K562 (cell line): Measurements from ENCODE around the gene USP7. TPM values are rescaled to one million over a fixed set of nuclear protein-coding genes. Genes with fewer than 3 reads are reported as not detected.

Experiments
- ATAC-seq: fragments of 200-7000 bp; cut with Tn5 transposase; 3 replicates; pipeline ENCODE4 v1.9.1; 2020; ENCODE audit warnings: moderate library complexity
- BruUV-seq: library from RNA; stranded (reverse); fragments of 400-500 nt; replicated peaks from 2 replicates; lab custom pipeline; 2021; lab: Mats Ljungman, UMichigan
- CTCF ChIA-PET: fragments of 300-600 bp; formaldehyde crosslinking; extraction: SDS; loops from one replicate; lab custom pipeline; 2021; ENCODE audit warnings: low intra/inter-chr PET ratio; lab: Yijun Ruan, JAX
- POLR2A ChIA-PET: fragments of 300-600, 350-650 bp; sonication (Branson Sonifier 250); formaldehyde crosslinking; extraction: SDS; loops from one replicate; lab custom pipeline; 2021; ENCODE audit warnings: antibody characterized with exemption, inconsistent platforms; lab: Yijun Ruan, JAX
- DNase-seq, 4 experiments: peaks; one replicate each; pipeline versions ENCODE4 v3.0.0 to v3.0.0-alpha.2; 2011 to 2018; ENCODE audit warnings: low spot score in 3 of 4, mixed read lengths in 3 of 4; ENCODE audit errors: extremely low read depth in 1 of 4
- FAIRE-seq: peaks from 2 replicates; lab custom pipeline; 2011; peaks lifted over from hg19 to GRCh38; lab: Jason Lieb, UNC
- H2AFZ ChIP-seq: 2 replicates; pipeline ENCODE4 v1.6.0; 2011; ENCODE audit warnings: low read depth, low read length, control low read depth, inconsistent platforms
- H3K27ac ChIP-seq: fragments of 200-600 bp; 3 replicates; pipeline ENCODE4 v1.8.0; 2011; ENCODE audit warnings: low read depth, mild to moderate bottlenecking, control low read depth, inconsistent platforms, low read length, moderate library complexity, mixed read lengths; ENCODE audit errors: extremely low read depth
- H3K27me3 ChIP-seq, 2 experiments: fragments of 300-600 bp in 1 of 2; 2 replicates in 1 of 2; 3 replicates in 1 of 2; pipeline versions ENCODE4 v1.6.0 to v1.8.0; 2011; ENCODE audit warnings: inconsistent platforms in 2 of 2, low read length in 2 of 2, mild to moderate bottlenecking in 1 of 2, mixed read lengths in 1 of 2, moderate library complexity in 1 of 2; ENCODE audit not compliant: control insufficient read depth in 2 of 2, insufficient read depth in 2 of 2
- H3K36me3 ChIP-seq: fragments of 300-600 bp; 3 replicates; pipeline ENCODE4 v1.8.0; 2011; ENCODE audit warnings: mild to moderate bottlenecking, low read length, inconsistent platforms; ENCODE audit not compliant: control insufficient read depth, insufficient read depth
- H3K4me1 ChIP-seq, 2 experiments: fragments of 200-600 bp in 1 of 2; replicated peaks in 1 of 2; 2 replicates in 1 of 2; 3 replicates in 1 of 2; pipeline versions ENCODE4 v1.5.1 to v1.8.0; 2011; ENCODE audit warnings: inconsistent platforms in 2 of 2, low read length in 2 of 2, mild to moderate bottlenecking in 1 of 2, mixed read lengths in 1 of 2, moderate library complexity in 1 of 2; ENCODE audit not compliant: control insufficient read depth in 2 of 2, insufficient read depth in 2 of 2
- H3K4me2 ChIP-seq: 2 replicates; pipeline ENCODE4 v1.6.1; 2011; ENCODE audit warnings: low read length, control low read depth, inconsistent platforms, mixed read lengths; ENCODE audit not compliant: insufficient read depth
- H3K4me3 ChIP-seq: fragments of 200-600 bp; sonication (generic), shearing (Covaris generic); 2 replicates; pipeline ENCODE4 v1.5.1; 2016; ENCODE audit warnings: control low read depth, inconsistent platforms
- H3K79me2 ChIP-seq: fragments of 200-600 bp; 3 replicates; pipeline ENCODE4 v1.8.0; 2011; ENCODE audit warnings: low read length, inconsistent platforms; ENCODE audit not compliant: control insufficient read depth, insufficient read depth
- H3K9ac ChIP-seq, 2 experiments: 2 replicates each; pipeline versions ENCODE4 v1.6.0 to v1.6.1; 2011; ENCODE audit warnings: low read depth in 2 of 2, low read length in 2 of 2, control low read depth in 1 of 2, inconsistent platforms in 1 of 2, mild to moderate bottlenecking in 1 of 2, mixed read lengths in 1 of 2; ENCODE audit not compliant: insufficient read depth in 1 of 2
- H3K9me1 ChIP-seq: one replicate; pipeline ENCODE4 v1.6.0; 2011; ENCODE audit warnings: inconsistent platforms, mild to moderate bottlenecking, low read length, moderate library complexity; ENCODE audit not compliant: control insufficient read depth, insufficient read depth
- H3K9me3 ChIP-seq: replicated peaks from 2 replicates; pipeline ENCODE4 v1.5.1; 2011; ENCODE audit warnings: low read depth, low read length, inconsistent platforms; ENCODE audit not compliant: control insufficient read depth, insufficient read depth
- H4K20me1 ChIP-seq: replicated peaks from 2 replicates; pipeline ENCODE4 v1.6.1; 2011; ENCODE audit warnings: low read length, inconsistent platforms, mixed read lengths; ENCODE audit not compliant: control insufficient read depth, insufficient read depth
- DPF2 ChIP-seq: fragments of 450-650 bp; IDR thresholded peaks from 2 replicates; pipeline ENCODE4 v1.6.1; 2016
- ETV1 ChIP-seq: fragments of 450-650 bp; conservative IDR thresholded peaks from 2 replicates; pipeline ENCODE4 v1.6.1; 2016; ENCODE audit warnings: missing genetic modification characterization, control low read depth, low read depth, missing compliant biosample characterization
- FOXK2 ChIP-seq, 2 experiments: fragments of 450-650 bp; IDR thresholded peaks in 1 of 2; conservative IDR thresholded peaks in 1 of 2; 2 replicates each; pipeline ENCODE4 v1.6.1; 2016; ENCODE audit warnings: low read depth in 2 of 2, mild to moderate bottlenecking in 1 of 2
- GABPA ChIP-seq: fragments of 200-800 bp; sonication (Bioruptor generic); conservative IDR thresholded peaks from 2 replicates; pipeline ENCODE4 v1.6.1; 2016; ENCODE audit warnings: low read depth, missing genetic modification characterization, missing compliant biosample characterization
- PHF20 ChIP-seq: fragments of 450-650 bp; IDR thresholded peaks from 2 replicates; pipeline ENCODE4 v1.6.1; 2018; ENCODE audit not compliant: partially characterized antibody
- SMARCA4 ChIP-seq: fragments of 450-650 bp; IDR thresholded peaks from 2 replicates; pipeline ENCODE4 v1.6.1; 2016
- ZKSCAN8 ChIP-seq: fragments of 200-800 bp; sonication (Bioruptor generic); IDR thresholded peaks from 2 replicates; pipeline ENCODE4 v1.6.1; 2016; ENCODE audit warnings: missing genetic modification characterization, missing compliant biosample characterization
- WGBS: fragments of 100-300 bp; shearing (Covaris generic); methylation state at CpG from one replicate; pipeline ENCODE4 v1.1.6; 2016; ENCODE audit warnings: low coverage, mixed read lengths; ENCODE audit not compliant: insufficient coverage; ENCODE audit errors: missing lambda C conversion rate; 5-methylcytosine and 5-hydroxymethylcytosine counted together
- in situ Hi-C: fragments of 300-500 bp; cut with MboI; formaldehyde crosslinking; loops from 4 replicates; pipeline ENCODE4 v1.15.0; 2018; ENCODE audit warnings: inconsistent platforms, mixed read lengths
- intact Hi-C: fragments of 100-400 bp; cut with micrococcal nuclease; formaldehyde crosslinking; loops from 2 replicates; pipeline ENCODE4 v1.14.2; 2022
- polyA plus RNA-seq, 8 experiments: library from polyadenylated mRNA; depleted of rRNA in 4 of 8; stranded (reverse) in 5 of 8; unstranded in 3 of 8; fragments of >200 nt; fragmentation: Nextera tagmentation in 2 of 8; fragmentation: Illumina TruSeq in 1 of 8; extraction: Ambion mirVana in 2 of 8; extraction: Trizol in 1 of 8; gene quantifications; 2 replicates each; pipeline versions ENCODE4 v1.2.1 to v1.2.3, GENCODE V29; 2011 to 2014; ENCODE audit warnings: inconsistent platforms in 1 of 8, missing spikeins in 1 of 8
- total RNA-seq, 7 experiments: library from RNA; depleted of rRNA in 6 of 7; stranded (reverse); fragments of >200 nt in 6 of 7; fragmentation: Illumina TruSeq in 2 of 7; extraction: Trizol in 2 of 7; gene quantifications; 2 replicates each; pipeline versions ENCODE4 v1.2.1 to v1.2.3, GENCODE V29; 2011 to 2021; ENCODE audit warnings: low replicate concordance in 1 of 7
- TF ChIP-seq, protein P1 (sequence below), 2 experiments: fragments of 450-650 bp in 1 of 2; sonication (generic) in 1 of 2; formaldehyde crosslinking in 1 of 2; IDR thresholded peaks; 2 replicates each; pipeline versions ENCODE4 v1.7.1 to v1.9.0; 2016 to 2022; ENCODE audit warnings: inconsistent platforms in 1 of 2, mild to moderate bottlenecking in 1 of 2, missing genetic modification reagents in 1 of 2
- TF ChIP-seq, protein P2 (sequence below), 2 experiments: fragments of 200-800 bp in 1 of 2; sonication (Bioruptor generic) in 1 of 2; sonication (generic) in 1 of 2; formaldehyde crosslinking in 1 of 2; IDR thresholded peaks in 1 of 2; conservative IDR thresholded peaks in 1 of 2; 2 replicates each; pipeline versions ENCODE4 v1.5.0 to v1.6.1; 2016 to 2020; ENCODE audit warnings: missing compliant biosample characterization in 1 of 2, missing genetic modification characterization in 1 of 2, missing genetic modification reagents in 1 of 2

The USP7 gene
- total and polyA plus RNA-seq, 9 of the 15 experiments (the other 6 are each of a cell fraction or from before 2014, with no cell fraction given), result 17.1 to 145 (median 57.9) TPM

DNA sequence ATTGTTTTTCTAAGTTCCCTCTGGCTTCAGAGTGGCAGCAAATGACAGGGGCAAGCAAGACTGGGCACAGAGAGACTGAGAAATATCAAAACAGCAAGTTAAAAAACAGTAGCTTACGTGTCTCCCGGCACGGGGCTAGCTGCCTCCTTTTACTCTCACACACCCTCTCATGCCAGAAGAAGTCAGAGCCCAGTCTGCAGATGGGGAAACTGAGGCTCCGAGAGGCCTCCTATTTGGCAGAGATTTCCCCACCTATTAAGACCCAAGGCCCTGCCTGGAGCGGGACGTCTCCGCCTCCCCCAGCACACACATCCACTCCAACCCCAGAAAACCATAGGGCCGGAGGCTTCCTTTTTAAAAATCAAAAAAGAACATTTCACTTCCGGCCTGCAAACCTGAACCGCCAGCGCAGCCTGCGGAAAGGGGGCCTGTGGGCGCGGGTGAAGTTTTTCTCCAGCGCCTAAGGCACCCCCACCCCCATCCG lies 95.7 kb downstream of the USP7 start:
- ChIA-PET CTCF (no interaction called here), POLR2A (interaction anchor here (0.5 to 1.5 kb wide), 8 partner anchors 13 to 259 kb away, joined by 3 to 9 read pairs (median 3); partner anchors contain the start of gene LITAFD)
- BruUV-seq, result TSS peak; percentile 63
- Histone ChIP-seq H3K36me3 (peaks cover 13% of the 10 kb centered on the region; the same call in 1 of the 3 replicates), H3K9me3 (no peaks in the 10 kb centered on the region), H4K20me1 (peaks cover 40% of the 10 kb centered on the region), H3K9me1 (peaks cover 13% of the 10 kb centered on the region), H2AFZ (peak overlapping the region; percentile 5), H3K79me2 (peaks cover 53% of the 10 kb centered on the region), H3K9ac (peak overlapping the region; percentile 74 to 89), H3K27ac (peak overlapping the region; percentile 85), H3K27me3 (no peaks in the 10 kb centered on the region), H3K4me3 (peak overlapping the region; percentile 62), H3K4me1 (peaks cover 53 to 75% of the 10 kb centered on the region in 2 experiments), H3K4me2 (peak overlapping the region; percentile 84)
- WGBS, result under 1% methylated on average over 9 of the region's 16 CpGs
- intact Hi-C loops, result no loop called here
- in situ Hi-C loops, result no loop called here
- DNase-seq (no peak), FAIRE-seq (no peak), ATAC-seq (no peak)
- TF ChIP-seq PHF20 (peak; percentile 46), DPF2 (0 out of 2 replicates have a peak, but pooled peaks have one; percentile 41), SMARCA4 (0 out of 2 replicates have a peak, but pooled peaks have one; percentile 15), ETV1 (tag) (0 out of 2 replicates have a peak, but pooled peaks have one; percentile 41), ZKSCAN8 (CRISPR knock-in tag) (no peak), FOXK2 (conservative IDR thresholded peaks at IDR 0.05 in 1 of 2, IDR thresholded peaks at IDR 0.05 in 1 of 2; ENCODE audit: low read depth in 2 of 2) (no peak), GABPA (tag) (peak; percentile 67; the same call in 1 of the 2 replicates)
- TF ChIP-seq, protein P1, sequence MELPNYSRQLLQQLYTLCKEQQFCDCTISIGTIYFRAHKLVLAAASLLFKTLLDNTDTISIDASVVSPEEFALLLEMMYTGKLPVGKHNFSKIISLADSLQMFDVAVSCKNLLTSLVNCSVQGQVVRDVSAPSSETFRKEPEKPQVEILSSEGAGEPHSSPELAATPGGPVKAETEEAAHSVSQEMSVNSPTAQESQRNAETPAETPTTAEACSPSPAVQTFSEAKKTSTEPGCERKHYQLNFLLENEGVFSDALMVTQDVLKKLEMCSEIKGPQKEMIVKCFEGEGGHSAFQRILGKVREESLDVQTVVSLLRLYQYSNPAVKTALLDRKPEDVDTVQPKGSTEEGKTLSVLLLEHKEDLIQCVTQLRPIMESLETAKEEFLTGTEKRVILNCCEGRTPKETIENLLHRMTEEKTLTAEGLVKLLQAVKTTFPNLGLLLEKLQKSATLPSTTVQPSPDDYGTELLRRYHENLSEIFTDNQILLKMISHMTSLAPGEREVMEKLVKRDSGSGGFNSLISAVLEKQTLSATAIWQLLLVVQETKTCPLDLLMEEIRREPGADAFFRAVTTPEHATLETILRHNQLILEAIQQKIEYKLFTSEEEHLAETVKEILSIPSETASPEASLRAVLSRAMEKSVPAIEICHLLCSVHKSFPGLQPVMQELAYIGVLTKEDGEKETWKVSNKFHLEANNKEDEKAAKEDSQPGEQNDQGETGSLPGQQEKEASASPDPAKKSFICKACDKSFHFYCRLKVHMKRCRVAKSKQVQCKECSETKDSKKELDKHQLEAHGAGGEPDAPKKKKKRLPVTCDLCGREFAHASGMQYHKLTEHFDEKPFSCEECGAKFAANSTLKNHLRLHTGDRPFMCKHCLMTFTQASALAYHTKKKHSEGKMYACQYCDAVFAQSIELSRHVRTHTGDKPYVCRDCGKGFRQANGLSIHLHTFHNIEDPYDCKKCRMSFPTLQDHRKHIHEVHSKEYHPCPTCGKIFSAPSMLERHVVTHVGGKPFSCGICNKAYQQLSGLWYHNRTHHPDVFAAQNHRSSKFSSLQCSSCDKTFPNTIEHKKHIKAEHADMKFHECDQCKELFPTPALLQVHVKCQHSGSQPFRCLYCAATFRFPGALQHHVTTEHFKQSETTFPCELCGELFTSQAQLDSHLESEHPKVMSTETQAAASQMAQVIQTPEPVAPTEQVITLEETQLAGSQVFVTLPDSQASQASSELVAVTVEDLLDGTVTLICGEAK (IDR thresholded peaks at IDR 0.05), result peak; percentile 23; the same call in 1 of the 2 replicates
- TF ChIP-seq, protein P1 (CRISPR knock-in tag; IDR thresholded peaks at IDR 0.05), result no peak
- TF ChIP-seq, protein P2, sequence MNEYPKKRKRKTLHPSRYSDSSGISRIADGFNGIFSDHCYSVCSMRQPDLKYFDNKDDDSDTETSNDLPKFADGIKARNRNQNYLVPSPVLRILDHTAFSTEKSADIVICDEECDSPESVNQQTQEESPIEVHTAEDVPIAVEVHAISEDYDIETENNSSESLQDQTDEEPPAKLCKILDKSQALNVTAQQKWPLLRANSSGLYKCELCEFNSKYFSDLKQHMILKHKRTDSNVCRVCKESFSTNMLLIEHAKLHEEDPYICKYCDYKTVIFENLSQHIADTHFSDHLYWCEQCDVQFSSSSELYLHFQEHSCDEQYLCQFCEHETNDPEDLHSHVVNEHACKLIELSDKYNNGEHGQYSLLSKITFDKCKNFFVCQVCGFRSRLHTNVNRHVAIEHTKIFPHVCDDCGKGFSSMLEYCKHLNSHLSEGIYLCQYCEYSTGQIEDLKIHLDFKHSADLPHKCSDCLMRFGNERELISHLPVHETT (CRISPR knock-in tag; conservative IDR thresholded peaks at IDR 0.05 in 1 of 2, IDR thresholded peaks at IDR 0.05 in 1 of 2), result 0 out of 4 replicates have a peak, but pooled peaks of 1 of the 2 experiments have one; percentile 6
